Neural progenitor cell (in vitro differentiated cells): Measurements from ENCODE around the gene GAP43. TPM values are rescaled to one million over a fixed set of nuclear protein-coding genes. Genes with fewer than 3 reads are reported as not detected.
A peak's percentile ranks its signal among the peaks of the same experiment; 100 is the strongest.

Experiments
- DNase-seq: peaks from one replicate; pipeline ENCODE4 v3.0.0-alpha.2; 2016; ENCODE audit warnings: low spot score
- H2AFZ ChIP-seq: fragments of 200-600 bp; sonication (generic); replicated peaks from 2 replicates; pipeline ENCODE4 v1.6.1; 2016; ENCODE audit warnings: antibody characterized with exemption
- H3F3A ChIP-seq: fragments of 200-600 bp; sonication (generic); 2 replicates; pipeline ENCODE4 v1.6.1; 2016; ENCODE audit warnings: antibody characterized with exemption, low read depth
- H3K27ac ChIP-seq: fragments of 200-600 bp; sonication (generic); 2 replicates; pipeline ENCODE4 v1.5.1; 2016; ENCODE audit warnings: mild to moderate bottlenecking
- H3K27me3 ChIP-seq: fragments of 200-600 bp; sonication (generic); 2 replicates; pipeline ENCODE4 v1.6.1; 2016; ENCODE audit warnings: mild to moderate bottlenecking, moderate library complexity
- H3K36me3 ChIP-seq: fragments of 200-600 bp; sonication (generic); 2 replicates; pipeline ENCODE4 v1.5.1; 2016
- H3K4me1 ChIP-seq: fragments of 200-600 bp; sonication (generic); 2 replicates; pipeline ENCODE4 v1.6.1; 2016; ENCODE audit warnings: mixed run types
- H3K4me2 ChIP-seq: fragments of 200-600 bp; sonication (generic); 2 replicates; pipeline ENCODE4 v1.6.1; 2016
- H3K4me3 ChIP-seq: fragments of 200-600 bp; sonication (generic); 2 replicates; pipeline ENCODE4 v1.5.1; 2016
- H3K79me2 ChIP-seq: fragments of 200-600 bp; sonication (generic); 2 replicates; pipeline ENCODE4 v1.6.1; 2016; ENCODE audit warnings: low read depth
- H3K9ac ChIP-seq: fragments of 200-600 bp; sonication (generic); 2 replicates; pipeline ENCODE4 v1.6.1; 2016
- H3K9me3 ChIP-seq: fragments of 200-600 bp; sonication (generic); 2 replicates; pipeline ENCODE4 v1.5.1; 2016; ENCODE audit warnings: low read depth
- H4K20me1 ChIP-seq: fragments of 200-600 bp; sonication (generic); 2 replicates; pipeline ENCODE4 v1.6.1; 2016; ENCODE audit warnings: low read depth
- H3K27ac Mint-ChIP-seq: 3 replicates; pipeline ENCODE4 v1.8.0; 2021; ENCODE audit warnings: mixed read lengths
- H3K27me3 Mint-ChIP-seq: 2 replicates; pipeline ENCODE4 v1.8.0; 2022; ENCODE audit warnings: low read depth, mild to moderate bottlenecking, inconsistent platforms, moderate library complexity, mixed read lengths; ENCODE audit not compliant: insufficient read depth
- H3K36me3 Mint-ChIP-seq: 3 replicates; pipeline ENCODE4 v1.8.0; 2021; ENCODE audit warnings: mixed read lengths
- H3K4me1 Mint-ChIP-seq: 3 replicates; pipeline ENCODE4 v1.8.0; 2021; ENCODE audit warnings: mixed read lengths
- H3K4me3 Mint-ChIP-seq: 3 replicates; pipeline ENCODE4 v1.8.0; 2021; ENCODE audit warnings: mild to moderate bottlenecking, moderate library complexity, mixed read lengths
- H3K9me3 Mint-ChIP-seq: 3 replicates; pipeline ENCODE4 v1.8.0; 2020; ENCODE audit warnings: mixed read lengths
- EZH2 ChIP-seq: fragments of 200-600 bp; sonication (generic); IDR thresholded peaks from 2 replicates; pipeline ENCODE4 v1.6.1; 2017; ENCODE audit warnings: antibody characterized with exemption, mild to moderate bottlenecking, moderate library complexity
- EZH2phosphoT487 ChIP-seq: fragments of 200-600 bp; sonication (generic); IDR thresholded peaks from 2 replicates; pipeline ENCODE4 v1.6.1; 2017; ENCODE audit warnings: antibody characterized with exemption
- total RNA-seq: library from RNA; depleted of rRNA; stranded (reverse); fragments of >200 nt; gene quantifications from 2 replicates; pipeline ENCODE4 v1.2.3, GENCODE V29; 2015; ENCODE audit warnings: low replicate concordance
- TF ChIP-seq, protein P1 (sequence below): fragments of 200-600 bp; sonication (generic); IDR thresholded peaks from 2 replicates; pipeline ENCODE4 v1.5.1; 2017; ENCODE audit warnings: antibody characterized with exemption, mild to moderate bottlenecking

Gene GAP43
- total RNA-seq, 1 donor from 2014 or later, result 5.0 TPM

DNA sequence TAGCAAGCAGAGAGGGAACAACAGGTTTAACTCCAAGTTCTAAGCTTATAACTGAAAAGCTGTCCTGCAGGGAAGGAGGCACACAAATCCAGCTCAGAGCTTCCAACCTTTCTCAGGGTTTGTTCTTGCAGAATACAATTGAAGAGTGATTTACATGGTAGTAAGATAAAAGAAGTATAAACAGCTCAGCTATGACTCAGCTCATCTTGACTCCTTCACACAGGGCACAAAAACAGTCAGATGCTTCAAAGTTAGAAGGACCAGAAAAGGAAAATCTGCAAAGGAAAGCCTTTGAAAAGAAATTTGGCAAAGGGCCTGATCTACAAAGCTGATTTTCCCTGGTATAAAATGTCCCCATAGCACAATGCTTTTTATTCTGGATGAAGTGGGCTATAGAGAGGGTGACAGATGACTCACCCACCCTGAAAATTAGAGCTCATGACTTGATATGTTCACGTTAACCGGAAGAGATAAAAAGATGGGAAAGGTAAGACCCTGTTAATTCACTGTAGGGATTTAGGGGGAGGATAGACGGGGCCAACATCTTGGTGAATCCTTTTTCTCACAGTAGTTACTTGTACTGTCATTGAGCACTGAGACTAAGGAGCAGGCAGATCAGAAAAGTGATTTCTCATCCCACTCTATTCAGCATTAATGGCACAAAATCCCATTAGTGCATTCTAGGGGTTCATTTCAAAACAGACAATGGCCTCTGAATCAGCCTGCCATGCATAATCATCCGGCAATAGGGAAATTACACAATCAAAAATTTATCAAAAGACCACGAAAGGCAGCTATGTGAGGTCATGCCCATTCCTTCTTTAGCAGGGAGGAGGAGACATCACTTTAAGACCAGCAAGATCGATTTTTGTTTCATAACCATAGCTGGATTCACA is 143.5 kb downstream of the GAP43 start:
- Mint-ChIP-seq H3K27me3 (peaks cover 7% of the 10 kb centered on the region), H3K27ac (peak overlapping the region; percentile 39), H3K9me3 (no peaks in the 10 kb centered on the region), H3K4me3 (no peak overlapping the region), H3K36me3 (no peaks in the 10 kb centered on the region), H3K4me1 (peaks cover 35% of the 10 kb centered on the region)
- no peaks in the 10 kb centered on the region for H3K79me2 ChIP-seq
- no peak overlapping the region for H3K9ac ChIP-seq
- peaks cover 18% of the 10 kb centered on the region for H3K4me1 ChIP-seq
- no peaks in the 10 kb centered on the region for H3K9me3 ChIP-seq
- H3K27ac ChIP-seq, result no peak overlapping the region
- no peaks in the 10 kb centered on the region for H3K36me3 ChIP-seq
- peak overlapping the region; percentile 24 for H3K4me2 ChIP-seq
- DNase-seq, result peak; percentile 8
- H3K27me3 ChIP-seq, result no peaks in the 10 kb centered on the region
- H3K4me3 ChIP-seq, result no peak overlapping the region
- TF ChIP-seq EZH2, result no peak
- no peak for TF ChIP-seq EZH2phosphoT487
- TF ChIP-seq, protein P1, sequence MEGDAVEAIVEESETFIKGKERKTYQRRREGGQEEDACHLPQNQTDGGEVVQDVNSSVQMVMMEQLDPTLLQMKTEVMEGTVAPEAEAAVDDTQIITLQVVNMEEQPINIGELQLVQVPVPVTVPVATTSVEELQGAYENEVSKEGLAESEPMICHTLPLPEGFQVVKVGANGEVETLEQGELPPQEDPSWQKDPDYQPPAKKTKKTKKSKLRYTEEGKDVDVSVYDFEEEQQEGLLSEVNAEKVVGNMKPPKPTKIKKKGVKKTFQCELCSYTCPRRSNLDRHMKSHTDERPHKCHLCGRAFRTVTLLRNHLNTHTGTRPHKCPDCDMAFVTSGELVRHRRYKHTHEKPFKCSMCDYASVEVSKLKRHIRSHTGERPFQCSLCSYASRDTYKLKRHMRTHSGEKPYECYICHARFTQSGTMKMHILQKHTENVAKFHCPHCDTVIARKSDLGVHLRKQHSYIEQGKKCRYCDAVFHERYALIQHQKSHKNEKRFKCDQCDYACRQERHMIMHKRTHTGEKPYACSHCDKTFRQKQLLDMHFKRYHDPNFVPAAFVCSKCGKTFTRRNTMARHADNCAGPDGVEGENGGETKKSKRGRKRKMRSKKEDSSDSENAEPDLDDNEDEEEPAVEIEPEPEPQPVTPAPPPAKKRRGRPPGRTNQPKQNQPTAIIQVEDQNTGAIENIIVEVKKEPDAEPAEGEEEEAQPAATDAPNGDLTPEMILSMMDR, result no peak
- peaks cover 7% of the 10 kb centered on the region for H3F3A ChIP-seq
- H2AFZ ChIP-seq, result no peak overlapping the region
- H4K20me1 ChIP-seq, result no peaks in the 10 kb centered on the region

DNA sequence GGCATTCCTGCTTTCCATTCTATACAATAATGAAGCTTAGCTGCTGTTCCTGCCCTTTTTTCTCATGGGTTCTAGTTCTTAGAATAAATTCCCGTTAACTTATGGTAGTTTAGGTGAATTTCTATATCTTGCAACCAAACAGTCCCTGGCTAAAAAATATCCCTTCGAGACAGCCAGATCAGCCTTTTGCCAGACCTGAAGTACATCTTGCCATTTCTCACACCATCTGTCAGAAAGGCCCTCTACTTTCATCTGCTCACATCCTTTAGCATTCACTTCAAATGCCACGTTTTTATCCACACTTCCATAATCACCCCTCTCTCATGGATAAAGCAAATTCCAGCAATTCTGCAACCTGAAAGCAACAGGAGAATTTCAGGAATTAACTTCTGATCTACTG is 145.4 kb downstream of the GAP43 start:
- H3K4me3 Mint-ChIP-seq, result no peak overlapping the region
- no peak overlapping the region for H3K27ac Mint-ChIP-seq
- H3K4me1 Mint-ChIP-seq, result peaks cover 35% of the 10 kb centered on the region
- DNase-seq, result no peak
- peaks cover 7% of the 10 kb centered on the region for H3K27me3 Mint-ChIP-seq
- H2AFZ ChIP-seq, result no peak overlapping the region
- no peaks in the 10 kb centered on the region for H4K20me1 ChIP-seq
- no peak overlapping the region for H3K4me3 ChIP-seq
- peaks cover 18% of the 10 kb centered on the region for H3K4me1 ChIP-seq
- H3K9me3 ChIP-seq, result no peaks in the 10 kb centered on the region
- H3K36me3 Mint-ChIP-seq, result no peaks in the 10 kb centered on the region
- H3K79me2 ChIP-seq, result no peaks in the 10 kb centered on the region
- no peak overlapping the region for H3K9ac ChIP-seq
- H3K36me3 ChIP-seq, result no peaks in the 10 kb centered on the region
- no peaks in the 10 kb centered on the region for H3K27me3 ChIP-seq
- H3F3A ChIP-seq, result peaks cover 7% of the 10 kb centered on the region
- H3K27ac ChIP-seq, result no peak overlapping the region
- no peak overlapping the region for H3K4me2 ChIP-seq
- no peaks in the 10 kb centered on the region for H3K9me3 Mint-ChIP-seq
- TF ChIP-seq, protein P1, result no peak
- TF ChIP-seq EZH2phosphoT487 (no peak), EZH2 (no peak)
